GM21825 (cell line): Measurements from ENCODE around the gene A3GALT2.

Experiments
- ATAC-seq: cut with Tn5 transposase; IDR thresholded peaks from one replicate; pipeline ENCODE4 v1.9.1; 2021; ENCODE audit warnings: mild to moderate bottlenecking, moderate library complexity; ENCODE audit not compliant: unreplicated experiment

A3GALT2 gene

DNA sequence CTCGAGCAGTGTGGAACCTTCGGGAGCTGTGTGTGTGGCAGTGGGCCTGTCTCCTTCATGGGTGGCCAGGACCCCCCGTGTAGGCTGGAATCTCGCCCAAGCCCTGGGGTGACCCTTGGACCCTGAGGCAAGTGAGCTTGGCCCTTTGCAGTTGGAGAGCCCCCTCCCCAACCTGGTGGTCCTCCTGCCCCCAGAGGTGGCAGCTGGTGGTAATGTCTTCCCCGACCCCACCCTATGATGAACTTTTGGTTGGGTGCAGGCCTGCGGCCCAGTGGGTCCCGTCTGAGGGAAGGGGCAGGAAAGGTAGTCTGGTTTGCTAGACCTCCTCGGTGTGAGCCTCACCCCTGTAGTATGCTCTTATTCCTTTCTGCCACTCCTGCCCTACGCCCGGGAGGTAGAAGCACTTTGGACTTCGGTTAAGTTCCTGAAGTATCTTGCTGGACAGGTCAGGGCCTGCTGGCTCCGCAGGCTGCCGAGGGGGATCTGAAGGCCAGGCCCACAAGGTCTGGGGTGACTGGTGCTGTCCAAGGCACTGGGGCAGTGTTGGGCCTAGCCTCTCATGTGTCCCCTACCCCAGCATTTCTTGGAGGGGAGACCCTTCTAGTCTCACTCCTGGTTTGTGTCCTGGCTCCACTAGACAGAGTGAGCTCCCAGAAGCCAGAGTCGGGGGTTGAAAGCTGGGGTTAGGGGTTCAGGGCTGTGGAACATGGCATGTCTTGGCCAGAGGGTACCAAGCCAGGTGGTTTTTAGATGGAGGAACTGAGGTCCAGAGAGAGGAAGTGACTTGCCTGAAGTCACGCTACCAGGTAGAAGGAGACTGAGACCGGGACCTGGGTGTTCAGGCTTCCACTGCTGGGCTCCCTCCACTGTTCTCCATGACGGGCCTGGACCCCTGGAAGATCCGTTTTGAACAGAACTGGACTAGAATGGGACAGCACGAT is 62.9 kb downstream of the A3GALT2 start:
- ATAC-seq = no peak

DNA sequence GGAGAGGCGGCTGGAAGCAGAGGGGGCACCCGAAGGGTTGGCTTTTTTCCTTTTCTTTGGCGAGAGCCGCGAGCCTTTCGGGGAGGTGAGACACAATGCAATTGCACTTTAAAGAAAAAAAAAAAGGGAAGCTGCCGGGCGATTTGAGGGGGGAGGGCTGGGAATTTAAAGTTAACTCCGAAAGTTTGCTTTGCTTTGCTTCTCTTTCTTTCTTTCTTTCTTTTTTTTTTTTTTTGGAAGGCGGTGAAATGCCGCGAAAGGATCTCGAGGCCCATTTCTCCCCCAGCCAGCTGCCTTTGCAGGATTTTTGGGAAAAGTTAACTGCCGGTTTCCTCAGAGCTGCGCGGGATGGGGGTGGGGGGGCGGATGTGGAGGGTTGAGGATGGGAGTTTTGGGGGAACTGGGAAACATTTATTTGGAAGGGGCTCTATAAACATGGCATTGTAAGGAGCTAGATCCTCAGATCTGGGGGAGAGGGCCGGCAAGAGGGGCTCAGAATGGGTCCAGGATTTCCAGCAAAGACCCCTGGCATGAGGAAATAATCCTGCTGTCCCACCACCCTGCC is 63.6 kb downstream of the A3GALT2 start:
- ATAC-seq = no peak
